Islet of Langerhans (tissue), 1 donor: Measurements from ENCODE around the gene PKD2L1.
"Not testable (repeated sequence)": the region's sequence is repeated elsewhere in the genome, so short reads cannot be mapped to it uniquely, and the experiment has no call there.

ENCODE experiments used
- FAIRE-seq: peaks from one replicate; lab custom pipeline; 2011; peaks lifted over from hg19 to GRCh38; lab: Jason Lieb, UNC

The PKD2L1 gene

GRCh38 chr10:100330079-100330478 is at the start of gene PKD2L1:
TSS of gene PKD2L1 (minus strand) at chr10:100330228. CDS start at chr10:100330103, 125 bp downstream.
- no peak for FAIRE-seq

GRCh38 chr10:100377830-100378229 is 47.8 kb upstream of the PKD2L1 start:
- FAIRE-seq, result no peak

- not testable (repeated sequence) for FAIRE-seq
Measured at GRCh38 chr10:100376656-100377055, 46.6 kb upstream of the PKD2L1 start.

- not testable (repeated sequence) for FAIRE-seq
Measured at GRCh38 chr10:100374677-100375353, 44.8 kb upstream of the PKD2L1 start.

GRCh38 chr10:100374200-100374655 is 44.2 kb upstream of the PKD2L1 start:
- no peak for FAIRE-seq

GRCh38 chr10:100373298-100374199 is 43.5 kb upstream of the PKD2L1 start:
- FAIRE-seq, result peak; percentile 86

GRCh38 chr10:100372415-100373297 is 42.6 kb upstream of the PKD2L1 start:
- no peak for FAIRE-seq

- FAIRE-seq, result no peak
Measured at GRCh38 chr10:100371482-100372027, 41.5 kb upstream of the PKD2L1 start.

- FAIRE-seq, result no peak
Measured at GRCh38 chr10:100370714-100371481, 40.9 kb upstream of the PKD2L1 start.

GRCh38 chr10:100368721-100369120 is 38.7 kb upstream of the PKD2L1 start:
- FAIRE-seq, result no peak

- peak; percentile 96 for FAIRE-seq
Measured at GRCh38 chr10:100364735-100365391, 34.8 kb upstream of the PKD2L1 start.

- no peak for FAIRE-seq
Measured at GRCh38 chr10:100364175-100364574, 34.1 kb upstream of the PKD2L1 start.

GRCh38 chr10:100362570-100363496 is 32.8 kb upstream of the PKD2L1 start:
- no peak for FAIRE-seq

GRCh38 chr10:100360234-100360633 is 30.2 kb upstream of the PKD2L1 start:
- no peak for FAIRE-seq

- FAIRE-seq, result no peak
Measured at GRCh38 chr10:100359529-100360150, 29.6 kb upstream of the PKD2L1 start.

- no peak for FAIRE-seq
Measured at GRCh38 chr10:100359030-100359432, 29.0 kb upstream of the PKD2L1 start.

GRCh38 chr10:100357059-100357858 is 27.2 kb upstream of the PKD2L1 start:
- FAIRE-seq, result no peak
